22Rv1 (cell line): Measurements from ENCODE around the gene LRRN3.
A peak's percentile ranks its signal among the peaks of the same experiment; 100 is the strongest.

Experiments used
- H3K27ac ChIP-seq: fragments of 450-650 bp; 2 replicates; pipeline ENCODE4 v1.5.1; 2017
- ZFX ChIP-seq: fragments of 450-650 bp; IDR thresholded peaks from 2 replicates; pipeline ENCODE4 v1.6.1; 2017; ENCODE audit warnings: antibody characterized with exemption, borderline replicate concordance
- TF ChIP-seq, protein P1 (sequence below): fragments of 450-650 bp; IDR thresholded peaks from 2 replicates; pipeline ENCODE4 v1.5.1; 2017; ENCODE audit warnings: mild to moderate bottlenecking

Gene LRRN3

DNA sequence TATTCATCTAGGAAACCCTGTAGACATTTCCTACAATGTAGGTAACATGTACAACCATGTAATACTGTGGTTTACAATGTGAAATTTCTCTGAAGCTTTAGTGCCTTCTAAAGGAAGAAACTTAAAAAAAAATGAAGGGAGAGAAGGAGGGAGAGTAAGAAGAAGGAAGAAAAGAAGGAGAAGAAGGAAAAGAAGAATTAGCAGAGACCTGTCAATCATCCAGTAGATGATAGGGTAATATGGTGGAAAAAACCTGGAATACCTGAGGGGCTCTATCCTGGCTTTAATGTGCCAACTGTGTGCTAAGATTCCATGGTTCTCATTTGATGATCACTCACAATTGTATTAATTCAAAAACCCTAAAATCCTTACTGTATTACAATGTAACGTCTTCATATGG lies 2.6 kb upstream of the LRRN3 start:
- TF ChIP-seq ZFX, result no peak
- TF ChIP-seq, protein P1, sequence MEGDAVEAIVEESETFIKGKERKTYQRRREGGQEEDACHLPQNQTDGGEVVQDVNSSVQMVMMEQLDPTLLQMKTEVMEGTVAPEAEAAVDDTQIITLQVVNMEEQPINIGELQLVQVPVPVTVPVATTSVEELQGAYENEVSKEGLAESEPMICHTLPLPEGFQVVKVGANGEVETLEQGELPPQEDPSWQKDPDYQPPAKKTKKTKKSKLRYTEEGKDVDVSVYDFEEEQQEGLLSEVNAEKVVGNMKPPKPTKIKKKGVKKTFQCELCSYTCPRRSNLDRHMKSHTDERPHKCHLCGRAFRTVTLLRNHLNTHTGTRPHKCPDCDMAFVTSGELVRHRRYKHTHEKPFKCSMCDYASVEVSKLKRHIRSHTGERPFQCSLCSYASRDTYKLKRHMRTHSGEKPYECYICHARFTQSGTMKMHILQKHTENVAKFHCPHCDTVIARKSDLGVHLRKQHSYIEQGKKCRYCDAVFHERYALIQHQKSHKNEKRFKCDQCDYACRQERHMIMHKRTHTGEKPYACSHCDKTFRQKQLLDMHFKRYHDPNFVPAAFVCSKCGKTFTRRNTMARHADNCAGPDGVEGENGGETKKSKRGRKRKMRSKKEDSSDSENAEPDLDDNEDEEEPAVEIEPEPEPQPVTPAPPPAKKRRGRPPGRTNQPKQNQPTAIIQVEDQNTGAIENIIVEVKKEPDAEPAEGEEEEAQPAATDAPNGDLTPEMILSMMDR, result no peak

GRCh38 chr7:111089822-111090426 lies 1.0 kb upstream of the LRRN3 start:
- no peak overlapping the region for H3K27ac ChIP-seq
- TF ChIP-seq ZFX, result no peak
- TF ChIP-seq, protein P1, result peak; percentile 98

More for the DNA sequence above, 2.6 kb upstream of the LRRN3 start:
- H3K27ac ChIP-seq, result no peak overlapping the region

DNA sequence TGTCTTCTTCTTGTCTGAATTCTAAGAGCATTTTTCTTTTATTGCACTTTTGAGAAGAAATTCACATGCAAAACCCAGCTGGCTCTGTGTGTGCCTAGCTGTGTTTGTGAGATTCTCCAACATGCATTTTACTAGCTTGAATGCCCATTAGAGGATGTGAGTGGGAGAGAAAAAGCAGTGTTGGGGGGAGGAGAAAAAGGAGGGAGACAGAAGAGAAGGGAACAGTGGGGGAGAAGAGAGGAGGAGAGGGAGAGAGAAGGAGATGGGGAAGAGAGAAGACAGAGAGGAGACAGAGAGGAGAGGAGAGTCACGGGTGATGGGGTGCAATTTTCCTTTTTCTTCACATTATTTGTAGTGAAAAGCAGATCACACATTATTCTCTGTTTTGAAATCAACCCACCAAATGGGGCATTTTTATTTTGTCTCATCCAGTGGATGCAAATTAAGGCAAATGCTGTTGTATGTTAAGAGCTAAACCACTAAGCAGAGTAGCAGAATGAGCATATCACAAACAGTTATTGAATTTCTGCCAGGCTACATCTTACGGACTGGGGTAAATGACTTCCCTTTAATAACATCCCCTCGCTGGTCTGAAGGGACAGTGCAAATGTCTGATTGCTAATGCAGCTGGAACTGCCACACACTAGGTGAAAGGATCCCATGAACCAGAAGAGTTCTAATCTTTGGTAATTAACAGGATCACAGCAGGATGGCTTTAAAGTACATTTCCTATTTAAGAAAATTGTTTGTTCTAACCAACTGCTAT lies 849 bp downstream of the LRRN3 start:
- H3K27ac ChIP-seq, result no peak overlapping the region
- TF ChIP-seq ZFX, result no peak
- TF ChIP-seq, protein P1, result no peak

- no peak overlapping the region for H3K27ac ChIP-seq
- TF ChIP-seq, protein P1, result no peak
Measured at GRCh38 chr7:111092406-111093236, 1.7 kb downstream of the LRRN3 start.

DNA sequence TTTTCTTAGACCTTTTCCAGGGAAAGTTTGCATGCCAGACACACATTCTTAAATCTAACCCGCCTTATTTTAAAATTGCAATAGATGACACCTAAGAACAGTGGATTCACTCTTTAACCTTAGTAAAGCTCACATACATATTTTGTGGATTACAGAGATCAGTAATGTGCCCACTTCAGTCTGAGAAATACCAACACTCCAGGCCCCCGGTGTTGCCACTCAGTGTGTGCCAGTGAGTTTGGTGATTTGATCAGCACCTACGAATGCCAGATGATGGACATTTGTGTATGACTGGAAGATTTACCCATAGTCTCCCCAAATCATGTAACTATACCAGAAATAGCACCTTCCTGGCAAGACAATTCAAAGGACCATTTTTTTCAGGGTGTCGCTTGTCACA lies 2.6 kb downstream of the LRRN3 start:
- H3K27ac ChIP-seq, result no peak overlapping the region
- TF ChIP-seq, protein P1, result no peak
- no peak for TF ChIP-seq ZFX

GRCh38 chr7:111094419-111094818 lies 3.5 kb downstream of the LRRN3 start:
- TF ChIP-seq, protein P1, result no peak
- TF ChIP-seq ZFX, result no peak
- no peak overlapping the region for H3K27ac ChIP-seq
